H9 (cell line): ENCODE results near the gene TTBK1. TPM values are rescaled to one million over a fixed set of nuclear protein-coding genes. Genes with fewer than 3 reads are reported as not detected.

Experiments
- DNase-seq: peaks from one replicate; pipeline ENCODE4 v3.0.0-alpha.2; 2017
- H2AFZ ChIP-seq: one replicate; pipeline ENCODE4 v1.6.1; 2013; ENCODE audit warnings: mild to moderate bottlenecking, low read length, control low read depth, moderate library complexity
- H2AK5ac ChIP-seq: 2 replicates; pipeline ENCODE4 v1.6.1; 2013; ENCODE audit warnings: low read length, control low read depth, mixed read lengths; ENCODE audit not compliant: insufficient read length
- H2BK120ac ChIP-seq: one replicate; pipeline ENCODE4 v1.6.1; 2013; ENCODE audit warnings: low read depth, mild to moderate bottlenecking, low read length, control low read depth, inconsistent platforms; ENCODE audit not compliant: poor library complexity, severe bottlenecking
- H2BK12ac ChIP-seq: 2 replicates; pipeline ENCODE4 v1.6.1; 2013; ENCODE audit warnings: low read length, control low read depth, mixed read lengths, low read depth; ENCODE audit not compliant: insufficient read length
- H2BK15ac ChIP-seq: 2 replicates; pipeline ENCODE4 v1.6.1; 2013; ENCODE audit warnings: low read depth, low read length, control low read depth
- H2BK20ac ChIP-seq: one replicate; pipeline ENCODE4 v1.6.1; 2013; ENCODE audit warnings: low read depth, mild to moderate bottlenecking, low read length, control low read depth, inconsistent platforms; ENCODE audit not compliant: poor library complexity, severe bottlenecking
- H2BK5ac ChIP-seq: 2 replicates; pipeline ENCODE4 v1.6.1; 2013; ENCODE audit warnings: low read length, control low read depth, mixed read lengths; ENCODE audit not compliant: insufficient read length
- H3K14ac ChIP-seq: 2 replicates; pipeline ENCODE4 v1.6.1; 2013; ENCODE audit warnings: low read length, control low read depth; ENCODE audit not compliant: insufficient read depth
- H3K18ac ChIP-seq: 2 replicates; pipeline ENCODE4 v1.6.1; 2013; ENCODE audit warnings: low read depth, mild to moderate bottlenecking, mixed read lengths, low read length, control low read depth; ENCODE audit not compliant: insufficient read length
- H3K23ac ChIP-seq: 2 replicates; pipeline ENCODE4 v1.6.1; 2013; ENCODE audit warnings: low read length, control low read depth, mixed read lengths, low read depth; ENCODE audit not compliant: insufficient read length
- H3K23me2 ChIP-seq: 2 replicates; pipeline ENCODE4 v1.6.1; 2013; ENCODE audit warnings: low read depth, mild to moderate bottlenecking, mixed read lengths, low read length, control low read depth; ENCODE audit not compliant: insufficient read length, poor library complexity, severe bottlenecking
- H3K27ac ChIP-seq: 2 replicates; pipeline ENCODE4 v1.5.1; 2013; ENCODE audit warnings: low read length, control low read depth, mixed read lengths, low read depth; ENCODE audit not compliant: insufficient read length
- H3K27me3 ChIP-seq: 2 replicates; pipeline ENCODE4 v1.6.1; 2013; ENCODE audit warnings: low read length, control low read depth, inconsistent platforms; ENCODE audit not compliant: insufficient read depth
- H3K4ac ChIP-seq: 2 replicates; pipeline ENCODE4 v1.6.1; 2013; ENCODE audit warnings: low read depth, mild to moderate bottlenecking, control low read depth, inconsistent platforms, low read length, moderate library complexity
- H3K4me1 ChIP-seq: 2 replicates; pipeline ENCODE4 v1.6.1; 2013; ENCODE audit warnings: low read length, control low read depth, inconsistent platforms; ENCODE audit not compliant: insufficient read depth
- H3K4me2 ChIP-seq: 2 replicates; pipeline ENCODE4 v1.6.1; 2013; ENCODE audit warnings: low read length, control low read depth, mixed read lengths; ENCODE audit not compliant: insufficient read length, insufficient read depth
- H3K56ac ChIP-seq: 2 replicates; pipeline ENCODE4 v1.6.1; 2013; ENCODE audit warnings: low read depth, mild to moderate bottlenecking, mixed read lengths, low read length, control low read depth; ENCODE audit not compliant: insufficient read length
- H3K79me1 ChIP-seq: 2 replicates; pipeline ENCODE4 v1.6.1; 2013; ENCODE audit warnings: low read depth, mild to moderate bottlenecking, moderate library complexity, low read length, control low read depth, inconsistent platforms; ENCODE audit not compliant: insufficient read depth, poor library complexity, severe bottlenecking
- H3K79me2 ChIP-seq: 2 replicates; pipeline ENCODE4 v1.6.1; 2013; ENCODE audit warnings: low read length, control low read depth, inconsistent platforms; ENCODE audit not compliant: insufficient read depth
- H3K9ac ChIP-seq: 2 replicates; pipeline ENCODE4 v1.6.1; 2013; ENCODE audit warnings: low read length, control low read depth, mixed read lengths; ENCODE audit not compliant: insufficient read length; ENCODE audit errors: extremely low read depth
- H3K9me3 ChIP-seq: one replicate; pipeline ENCODE4 v1.6.1; 2013; ENCODE audit warnings: low read depth, low read length, inconsistent platforms; ENCODE audit not compliant: control insufficient read depth
- H3T11ph ChIP-seq: one replicate; pipeline ENCODE4 v1.6.1; 2013; ENCODE audit warnings: mild to moderate bottlenecking, low read length, control low read depth, inconsistent platforms
- H4K20me1 ChIP-seq: one replicate; pipeline ENCODE4 v1.6.1; 2013; ENCODE audit not compliant: control insufficient read depth, insufficient read length, insufficient read depth
- H4K5ac ChIP-seq: 2 replicates; pipeline ENCODE4 v1.6.1; 2013; ENCODE audit warnings: low read depth, mild to moderate bottlenecking, mixed read lengths, low read length, control low read depth; ENCODE audit not compliant: insufficient read length
- H4K8ac ChIP-seq: replicated peaks from 2 replicates; pipeline ENCODE4 v1.6.1; 2013; ENCODE audit warnings: low read length, control low read depth, mixed read lengths, low read depth; ENCODE audit not compliant: insufficient read length
- H4K91ac ChIP-seq: 2 replicates; pipeline ENCODE4 v1.6.1; 2013; ENCODE audit warnings: low read depth, mild to moderate bottlenecking, moderate library complexity, mixed read lengths, low read length, control low read depth; ENCODE audit not compliant: insufficient read length
- H3K27ac Mint-ChIP-seq, 3 experiments: 2 replicates in 2 of 3; 3 replicates in 1 of 3; pipeline ENCODE4 v1.8.0; 2020 to 2021; ENCODE audit warnings: mixed read lengths in 3 of 3, mild to moderate bottlenecking in 1 of 3, moderate library complexity in 1 of 3
- H3K27me3 Mint-ChIP-seq: 2 replicates; pipeline ENCODE4 v1.8.0; 2021; ENCODE audit warnings: low read depth, mild to moderate bottlenecking, moderate library complexity, mixed read lengths
- H3K36me3 Mint-ChIP-seq, 3 experiments: 2 replicates in 2 of 3; 3 replicates in 1 of 3; pipeline ENCODE4 v1.8.0; 2020 to 2021; ENCODE audit warnings: low read depth in 3 of 3, mixed read lengths in 3 of 3; ENCODE audit not compliant: insufficient read depth in 1 of 3
- H3K4me1 Mint-ChIP-seq, 2 experiments: 2 replicates each; pipeline ENCODE4 v1.8.0; 2020; ENCODE audit warnings: mixed read lengths in 2 of 2
- H3K4me3 Mint-ChIP-seq, 2 experiments: 2 replicates in 1 of 2; 3 replicates in 1 of 2; pipeline ENCODE4 v1.8.0; 2020 to 2021; ENCODE audit warnings: mild to moderate bottlenecking in 2 of 2, mixed read lengths in 2 of 2, moderate library complexity in 1 of 2
- H3K9me3 Mint-ChIP-seq, 2 experiments: 2 replicates in 1 of 2; 3 replicates in 1 of 2; pipeline ENCODE4 v1.8.0; 2020; ENCODE audit warnings: mild to moderate bottlenecking in 2 of 2, mixed read lengths in 2 of 2, moderate library complexity in 1 of 2
- WGBS: extraction: QIAGEN DNeasy Blood & Tissue Kit; methylation state at CpG from one replicate; pipeline ENCODE4 v1.1.7; 2013; ENCODE audit warnings: missing lambda C conversion rate, low lambda C conversion rate, mixed read lengths; ENCODE audit not compliant: insufficient read length; ENCODE audit errors: extremely low coverage; 5-methylcytosine and 5-hydroxymethylcytosine counted together
- total RNA-seq: library from RNA; stranded (reverse); gene quantifications from 2 replicates; pipeline ENCODE4 v1.2.1, GENCODE V29; 2021
- TF ChIP-seq, protein P1 (sequence below): fragments of 200-600 bp; sonication (generic); conservative IDR thresholded peaks from 3 replicates; pipeline ENCODE4 v1.8.0; 2021; ENCODE audit warnings: antibody characterized with exemption, mild to moderate bottlenecking

Gene TTBK1
- total RNA-seq, 1 experiment from 2014 or later: 1.6 TPM

GRCh38 chr6:43219119-43219518 is 24.2 kb upstream of the TTBK1 start:
- Histone ChIP-seq H4K20me1 (no peaks in the 10 kb centered on the region), H3K14ac (no peak overlapping the region), H3K79me1 (no peaks in the 10 kb centered on the region), H2BK15ac (no peak overlapping the region), H3K9ac (no peak overlapping the region), H3K23me2 (no peaks in the 10 kb centered on the region), H4K5ac (no peak overlapping the region), H3K27me3 (no peaks in the 10 kb centered on the region), H2AFZ (no peak overlapping the region), H3K4ac (no peak overlapping the region), H3K9me3 (no peaks in the 10 kb centered on the region), H3K4me2 (no peak overlapping the region), H3K79me2 (no peaks in the 10 kb centered on the region), H4K91ac (no peak overlapping the region), H4K8ac (no peak overlapping the region), H3K27ac (no peak overlapping the region), H2BK120ac (no peak overlapping the region), H3K18ac (no peak overlapping the region), H2BK12ac (no peak overlapping the region), H2BK5ac (no peak overlapping the region), H2AK5ac (no peak overlapping the region), H3K56ac (no peak overlapping the region), H3K23ac (no peak overlapping the region), H3K4me1 (no peaks in the 10 kb centered on the region; the same call in 1 of the 2 replicates), H2BK20ac (no peak overlapping the region), H3T11ph (no peak overlapping the region)
- no CpG with 5 or more reads among the region's 3 CpGs for WGBS
- peaks cover 0 to 16% (median 4%) of the 10 kb centered on the region in 3 experiments; a peak in 4 of 7 replicates for H3K36me3 Mint-ChIP-seq
- TF ChIP-seq, protein P1, sequence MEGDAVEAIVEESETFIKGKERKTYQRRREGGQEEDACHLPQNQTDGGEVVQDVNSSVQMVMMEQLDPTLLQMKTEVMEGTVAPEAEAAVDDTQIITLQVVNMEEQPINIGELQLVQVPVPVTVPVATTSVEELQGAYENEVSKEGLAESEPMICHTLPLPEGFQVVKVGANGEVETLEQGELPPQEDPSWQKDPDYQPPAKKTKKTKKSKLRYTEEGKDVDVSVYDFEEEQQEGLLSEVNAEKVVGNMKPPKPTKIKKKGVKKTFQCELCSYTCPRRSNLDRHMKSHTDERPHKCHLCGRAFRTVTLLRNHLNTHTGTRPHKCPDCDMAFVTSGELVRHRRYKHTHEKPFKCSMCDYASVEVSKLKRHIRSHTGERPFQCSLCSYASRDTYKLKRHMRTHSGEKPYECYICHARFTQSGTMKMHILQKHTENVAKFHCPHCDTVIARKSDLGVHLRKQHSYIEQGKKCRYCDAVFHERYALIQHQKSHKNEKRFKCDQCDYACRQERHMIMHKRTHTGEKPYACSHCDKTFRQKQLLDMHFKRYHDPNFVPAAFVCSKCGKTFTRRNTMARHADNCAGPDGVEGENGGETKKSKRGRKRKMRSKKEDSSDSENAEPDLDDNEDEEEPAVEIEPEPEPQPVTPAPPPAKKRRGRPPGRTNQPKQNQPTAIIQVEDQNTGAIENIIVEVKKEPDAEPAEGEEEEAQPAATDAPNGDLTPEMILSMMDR: no peak
- H3K9me3 Mint-ChIP-seq: no peaks in the 10 kb centered on the region
- DNase-seq: no peak
- H3K27me3 Mint-ChIP-seq: peaks cover 2% of the 10 kb centered on the region; the same call in 1 of the 2 replicates
- H3K4me3 Mint-ChIP-seq: no peak overlapping the region
- no peak overlapping the region for H3K27ac Mint-ChIP-seq
- H3K4me1 Mint-ChIP-seq: peaks cover 5 to 12% of the 10 kb centered on the region in 2 experiments; a peak in 3 of 4 replicates
